SW 1271 (cell line): ENCODE results near the gene RTCA.
"Not testable (repeated sequence)": the region's sequence is repeated elsewhere in the genome, so short reads cannot be mapped to it uniquely, and the experiment has no call there.

Source experiments
- DNase-seq, 2 experiments: peaks; one replicate each; lab custom pipeline; 2025; lab: John Stamatoyannopoulos, UW

Gene RTCA

DNA sequence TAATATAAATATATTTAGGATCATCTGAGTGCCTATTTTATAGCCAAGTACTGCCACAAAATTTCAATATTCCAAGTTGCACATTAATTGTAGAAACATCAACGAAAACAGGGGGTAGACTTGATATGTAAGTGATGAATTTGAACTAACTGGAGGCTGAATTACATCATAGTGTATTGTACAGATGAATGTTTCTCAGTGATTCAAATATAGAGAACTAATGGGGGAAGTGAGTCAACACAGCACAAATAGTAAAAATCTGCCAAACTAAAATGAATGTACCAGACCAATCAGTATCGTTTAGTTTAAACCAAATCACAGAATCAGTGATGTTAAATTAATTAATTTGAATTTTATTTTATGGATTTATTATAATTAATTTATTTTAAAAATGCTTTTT lies 42.8 kb downstream of the RTCA start:
- DNase-seq, result no peak

DNA sequence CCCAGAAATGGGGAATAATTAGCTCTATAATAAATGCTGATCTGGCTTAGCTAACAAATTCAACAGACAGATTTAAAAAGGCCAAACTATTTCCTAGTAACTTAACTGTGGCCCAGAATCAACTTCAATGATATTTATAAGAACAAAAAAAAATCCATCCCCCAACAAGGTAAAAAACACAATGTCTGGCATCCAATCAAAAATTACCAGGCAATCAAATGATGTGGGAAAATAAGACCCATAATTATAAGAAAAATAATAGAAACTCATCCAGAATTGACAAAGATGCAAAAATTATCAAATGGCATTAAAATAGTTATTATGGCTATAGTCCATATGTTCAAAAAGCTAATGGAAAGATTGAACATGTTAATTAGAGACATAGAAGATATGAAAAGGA lies 43.8 kb downstream of the RTCA start:
- no peak for DNase-seq

DNA sequence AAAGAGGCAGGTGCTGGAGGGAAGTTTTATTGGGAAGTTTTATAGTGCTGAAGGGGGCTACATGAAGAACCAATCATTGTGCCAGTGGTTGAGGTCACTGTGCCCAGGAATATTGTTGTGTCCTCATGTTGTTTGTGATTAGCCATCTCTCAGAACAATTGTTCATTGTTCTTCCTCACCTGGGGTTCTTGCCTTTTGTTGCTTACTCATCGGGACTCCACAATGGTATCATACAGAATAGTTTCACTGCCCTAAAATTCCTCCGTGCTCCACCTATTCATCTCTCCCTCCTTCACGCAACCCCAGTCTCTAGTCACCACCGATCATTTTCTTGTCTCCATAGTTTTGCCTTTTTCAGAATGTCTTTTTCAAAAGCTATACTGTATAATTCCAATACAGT lies 47.4 kb downstream of the RTCA start:
- no peak for DNase-seq

DNA sequence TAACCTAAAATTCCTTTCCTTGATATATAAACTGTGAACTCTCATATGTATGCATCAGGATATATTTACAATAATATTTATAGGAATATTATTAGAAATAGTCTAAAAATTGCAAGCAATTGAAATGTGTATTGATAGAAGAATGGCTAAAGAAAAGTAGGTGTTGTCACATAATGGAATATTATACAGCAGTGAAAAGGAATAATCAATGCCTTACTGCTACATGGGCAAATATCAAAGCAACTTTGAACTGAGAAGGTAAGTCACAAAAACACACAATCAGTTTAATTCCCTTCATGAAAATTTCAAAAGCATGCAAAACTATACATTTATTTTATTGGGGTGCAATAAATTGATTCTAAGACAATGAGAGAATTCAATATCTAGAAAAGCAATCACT lies 50.6 kb downstream of the RTCA start:
- no peak for DNase-seq

DNA sequence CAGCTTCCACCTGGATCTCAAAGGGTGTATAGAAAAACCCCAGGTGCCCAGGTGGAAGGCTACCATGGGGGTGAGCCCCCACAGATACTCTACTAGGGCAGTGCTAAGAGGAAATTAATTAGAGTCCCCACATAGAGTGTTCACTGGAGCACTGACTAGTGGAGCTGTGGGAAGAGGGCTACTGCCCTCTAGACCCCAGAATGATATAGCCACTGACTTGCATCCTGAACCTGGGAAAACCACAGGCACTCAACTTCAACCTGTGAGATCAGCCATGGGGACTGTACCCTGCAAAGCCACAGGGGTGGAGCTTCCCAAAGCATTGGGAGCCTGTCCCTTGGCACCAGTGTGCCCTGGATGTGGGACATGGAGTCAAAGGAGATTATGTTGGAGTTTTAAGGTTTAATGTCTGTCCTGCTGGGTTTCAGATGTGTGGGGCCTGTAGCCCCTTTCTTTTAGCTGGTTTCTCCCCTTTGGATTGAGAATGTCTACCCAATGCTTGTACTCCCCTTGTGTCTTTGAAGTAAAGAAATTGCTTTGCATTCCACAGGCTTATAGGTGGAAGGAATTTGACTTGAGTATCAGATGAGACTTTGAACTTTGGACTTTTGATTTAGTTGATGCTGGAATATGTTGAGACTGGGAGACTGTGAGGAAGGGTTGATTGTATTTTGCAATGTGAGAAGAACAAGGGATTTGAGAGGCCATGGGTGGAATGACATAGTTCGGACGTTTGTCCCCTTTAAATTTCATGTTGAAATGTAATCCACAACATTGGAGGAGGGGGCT lies 54.5 kb downstream of the RTCA start:
- no peak for DNase-seq

DNA sequence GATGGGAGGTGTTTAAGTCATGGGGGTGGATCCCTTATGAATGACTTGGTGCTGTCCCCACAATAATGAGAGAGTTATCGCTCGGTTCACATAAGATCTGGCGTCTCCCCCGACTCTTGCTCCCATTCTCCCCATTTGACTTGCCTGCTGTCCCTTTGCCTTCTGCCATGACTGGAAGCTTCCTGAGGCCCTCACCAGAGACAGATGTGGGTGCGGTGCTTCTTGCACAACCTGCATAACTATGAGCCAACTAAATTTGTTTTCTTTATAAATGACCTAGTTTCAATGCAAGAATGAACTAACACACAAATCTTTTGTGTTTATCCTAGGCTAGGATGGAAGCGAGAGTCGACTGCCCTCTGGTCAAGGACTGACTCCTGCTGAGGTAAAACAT lies 55.1 kb downstream of the RTCA start:
- no peak for DNase-seq

DNA sequence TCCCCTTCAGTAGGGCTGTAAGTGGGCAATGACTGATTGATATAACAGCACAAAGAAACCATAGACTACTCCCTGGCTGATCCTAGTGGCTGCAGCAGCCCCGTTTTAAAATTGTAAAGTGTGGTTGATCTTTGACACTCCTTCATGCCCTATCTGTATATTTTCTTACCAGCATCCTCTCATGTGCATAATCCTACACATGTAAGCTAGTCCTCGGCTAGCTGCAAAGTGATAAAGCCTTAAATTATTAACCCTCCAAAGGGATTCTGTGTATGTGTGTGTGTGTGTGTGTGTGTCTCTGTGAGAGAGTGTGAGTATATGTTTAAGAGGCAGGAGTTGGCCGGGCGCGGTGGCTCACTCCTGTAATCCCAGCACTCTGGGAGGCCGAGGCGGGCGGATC lies 55.5 kb downstream of the RTCA start:
- DNase-seq, result no peak

DNA sequence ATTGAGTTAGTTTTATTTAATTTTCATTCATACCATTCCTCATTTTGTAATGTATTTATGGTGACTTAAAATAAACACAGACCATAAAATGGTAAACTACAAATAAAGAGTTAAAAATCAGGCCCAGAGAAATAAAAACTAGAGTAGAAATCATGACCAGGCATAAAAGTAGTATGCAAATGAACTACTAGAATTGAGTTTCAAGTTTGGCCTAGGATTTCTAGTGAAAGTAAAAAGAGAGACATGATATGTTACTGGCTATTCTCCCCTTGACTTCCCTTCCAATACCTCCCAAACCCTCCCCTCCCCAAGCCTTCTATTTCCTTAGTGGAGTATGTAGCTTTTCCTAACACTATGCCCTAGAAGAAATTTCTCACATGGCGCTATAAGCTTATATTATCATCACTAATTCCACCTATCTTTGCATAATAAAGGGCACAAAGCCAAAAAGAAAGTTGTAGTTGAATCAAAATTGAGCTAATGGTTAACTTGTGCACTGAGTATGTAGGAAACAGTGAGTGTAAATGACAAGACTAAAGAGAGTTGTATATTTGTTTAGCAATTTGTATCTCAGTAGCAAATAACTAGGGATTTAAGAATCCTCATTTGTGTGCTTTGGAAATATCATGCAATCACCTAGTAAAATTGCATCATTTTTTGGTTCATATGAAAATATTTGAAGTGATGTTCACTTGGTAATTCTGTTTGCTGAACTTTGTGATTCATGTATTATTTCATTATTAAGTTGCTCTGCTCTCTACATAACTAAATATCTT lies 56.6 kb downstream of the RTCA start:
- no peak for DNase-seq

DNA sequence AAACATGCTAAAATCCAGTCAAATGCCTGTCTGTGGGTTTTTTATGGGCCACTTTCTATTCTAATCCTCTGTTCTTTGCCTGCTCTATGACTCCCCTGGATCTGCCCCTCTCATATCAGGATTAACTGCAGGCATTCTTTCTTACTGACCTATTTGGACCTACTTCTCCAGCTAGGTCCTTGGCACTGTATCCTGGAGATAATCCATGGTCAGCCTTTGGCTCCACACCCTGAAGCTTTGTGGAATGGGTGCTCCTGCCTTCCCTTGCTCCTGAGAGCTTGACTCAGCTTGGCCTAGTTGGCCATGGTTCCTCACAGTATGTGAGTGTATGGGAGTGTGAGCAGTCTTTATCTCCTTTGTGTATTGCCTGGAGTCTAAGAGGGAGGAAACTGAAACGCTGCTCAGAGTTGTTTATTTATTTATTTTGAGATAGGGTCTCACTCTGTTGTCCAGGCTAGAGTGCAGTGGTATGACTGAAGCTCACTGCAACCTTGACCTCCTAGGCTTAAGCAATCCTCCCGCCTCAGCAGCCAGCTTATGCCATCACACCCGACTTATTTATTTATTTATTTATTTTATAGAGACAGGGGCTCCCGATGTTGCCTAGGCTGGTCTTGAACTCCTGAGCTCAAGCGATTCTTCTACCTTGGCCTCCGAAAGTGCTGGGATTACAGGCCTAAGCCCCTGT lies 57.5 kb downstream of the RTCA start:
- DNase-seq, result no peak

DNA sequence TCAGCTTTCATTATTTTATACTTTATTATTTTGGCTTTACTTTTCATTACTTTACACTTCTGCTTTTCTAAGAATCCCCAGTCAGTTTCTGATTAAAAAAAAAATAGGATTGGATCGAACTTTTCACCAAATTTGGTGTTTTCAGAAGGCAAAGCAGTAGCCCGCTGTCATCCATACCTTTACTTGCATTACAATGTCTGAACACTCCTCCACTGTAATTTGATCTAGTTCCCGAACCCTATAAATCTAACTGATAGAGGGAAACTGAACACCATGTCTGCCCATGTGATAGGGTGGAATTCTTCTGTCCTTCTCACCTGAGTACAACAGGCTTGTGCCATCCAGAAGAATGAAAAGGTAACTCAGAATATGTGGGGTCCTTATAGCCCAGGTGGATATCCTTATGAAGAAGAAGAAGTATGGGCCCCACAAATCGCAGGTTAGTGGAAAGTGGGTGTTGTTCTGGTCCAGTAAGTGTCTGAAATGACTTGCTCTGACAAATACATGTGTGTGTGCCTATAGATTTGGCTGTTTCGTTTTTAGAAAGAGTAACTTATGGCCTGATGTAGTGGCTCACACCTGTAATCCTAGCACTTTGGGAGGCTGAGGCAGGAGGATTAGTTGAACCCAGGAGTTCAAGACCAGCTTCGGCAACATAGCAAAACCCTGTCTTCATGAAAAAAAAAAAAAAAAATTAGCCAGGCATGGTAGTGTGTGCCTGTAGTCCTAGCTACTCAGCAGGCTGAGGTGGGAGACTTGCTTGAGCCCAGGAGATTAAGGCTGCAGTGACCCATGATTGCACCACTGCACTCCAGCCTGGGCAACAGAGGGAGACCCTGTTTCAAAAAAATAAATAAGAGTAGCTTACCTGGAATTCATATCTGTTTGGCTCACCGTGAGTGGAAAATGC lies 59.7 kb downstream of the RTCA start:
- no peak for DNase-seq

DNA sequence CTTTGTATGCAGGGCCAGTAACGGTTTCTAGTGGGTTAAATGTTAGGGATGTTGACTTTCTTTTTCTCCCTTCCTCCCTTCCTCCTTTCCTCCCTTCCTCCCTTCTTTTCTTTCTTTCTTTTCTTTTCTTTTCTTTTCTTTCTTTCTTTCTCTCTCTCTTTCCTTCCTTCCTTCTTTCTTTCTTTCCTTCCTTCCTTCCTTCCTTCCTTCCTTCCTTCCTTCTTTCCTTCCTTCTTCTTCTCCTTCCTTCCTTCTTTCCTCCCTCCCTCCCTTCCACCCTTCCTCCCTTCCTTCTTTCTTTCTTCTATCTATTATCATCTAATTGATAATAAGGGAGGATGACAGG lies 60.3 kb downstream of the RTCA start:
- not testable (repeated sequence) for DNase-seq

DNA sequence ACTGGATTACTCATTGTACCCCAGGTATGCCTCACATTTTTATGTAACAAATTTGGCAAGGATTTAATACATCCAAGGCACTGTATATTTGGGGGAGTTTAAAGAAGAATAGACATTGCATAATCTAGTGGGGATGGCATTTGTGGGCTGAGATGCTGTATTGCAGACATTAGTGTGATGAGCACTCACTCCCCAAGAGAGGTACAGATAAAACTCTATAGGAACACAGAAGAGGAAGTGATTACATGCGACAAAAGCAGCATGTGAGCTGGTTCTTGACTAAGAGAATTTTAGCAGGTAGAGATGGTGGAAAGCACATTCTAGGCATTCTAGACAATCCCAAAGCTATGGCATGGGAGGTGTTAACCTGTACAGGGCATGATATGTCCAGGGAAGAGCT lies 62.1 kb downstream of the RTCA start:
- DNase-seq, result no peak

DNA sequence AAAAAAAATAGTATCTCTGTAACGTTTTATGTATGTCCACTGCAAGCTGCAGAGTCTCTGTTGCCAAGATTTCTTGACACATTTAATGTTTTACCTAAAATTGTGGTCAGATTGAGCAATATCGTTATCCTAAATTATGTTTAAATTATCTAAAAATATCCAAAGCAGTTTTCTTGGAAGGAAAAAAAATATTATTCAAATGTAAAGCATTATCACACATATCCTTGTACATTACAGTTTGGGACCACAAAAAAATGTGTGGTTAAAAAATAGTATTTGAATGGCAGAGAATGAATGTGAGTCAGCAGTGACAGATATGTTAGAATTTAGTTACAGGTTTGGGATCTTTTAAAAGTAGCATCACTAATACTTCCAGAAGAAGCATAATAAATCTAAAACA lies 65.1 kb downstream of the RTCA start:
- DNase-seq, result not testable (repeated sequence)

DNA sequence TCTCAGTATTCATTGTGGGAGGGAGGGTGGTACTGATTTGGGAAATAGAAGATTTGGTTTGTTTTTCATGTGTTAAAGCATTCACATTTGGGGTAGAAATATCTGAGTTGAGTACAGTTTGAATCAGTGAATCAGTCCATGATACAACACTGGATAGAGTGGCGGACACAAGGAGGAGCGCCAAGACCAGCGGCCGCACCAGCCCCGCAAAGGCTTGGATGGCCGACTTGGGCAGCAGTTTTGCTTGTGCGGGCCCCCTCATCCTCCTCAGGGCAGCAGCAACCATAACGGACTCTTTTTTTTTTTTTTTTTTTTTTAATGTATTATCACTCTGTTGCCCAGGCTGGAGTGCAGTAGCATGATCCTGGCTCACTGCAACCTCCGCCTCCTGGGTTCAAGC lies 66.3 kb downstream of the RTCA start:
- DNase-seq, result no peak

DNA sequence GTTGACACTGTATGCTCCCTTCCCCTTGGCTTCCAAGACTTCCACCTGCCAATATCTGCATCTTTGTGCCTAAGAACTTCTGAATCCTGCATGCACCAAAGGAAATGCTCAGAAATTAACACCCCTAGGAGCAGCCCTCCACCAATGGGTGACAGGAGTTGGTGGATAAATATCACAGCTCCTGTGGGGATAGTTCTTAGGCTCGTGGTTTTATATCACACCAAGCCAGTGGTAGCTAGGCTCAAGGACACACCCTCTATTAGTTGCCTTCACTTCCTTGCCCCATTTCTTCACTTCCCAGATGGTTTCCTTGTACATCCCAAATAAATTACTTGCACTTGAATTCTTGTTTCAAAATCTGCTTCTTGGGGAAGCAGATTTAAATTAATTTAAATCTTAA lies 69.4 kb downstream of the RTCA start:
- no peak for DNase-seq

DNA sequence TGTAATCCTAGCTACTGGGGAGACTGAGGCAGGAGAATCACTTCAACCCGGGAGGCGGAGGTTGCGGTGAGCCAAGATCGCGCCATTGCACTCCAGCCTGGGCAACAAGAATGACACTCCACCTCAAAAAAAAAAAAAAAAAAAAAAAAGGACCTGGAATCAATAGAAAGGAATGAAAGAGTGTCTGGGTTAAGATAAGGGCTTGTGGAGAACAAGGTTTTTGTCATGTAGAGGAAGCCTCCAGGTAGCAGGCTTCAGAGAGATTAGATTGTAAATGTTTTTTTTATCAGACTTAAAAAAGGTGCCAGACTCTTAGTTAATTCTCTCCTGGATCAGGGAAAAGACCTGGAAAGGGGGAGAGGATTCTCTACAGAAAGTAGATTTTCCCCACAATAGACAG lies 71.9 kb downstream of the RTCA start:
- DNase-seq, result not testable (repeated sequence)

DNA sequence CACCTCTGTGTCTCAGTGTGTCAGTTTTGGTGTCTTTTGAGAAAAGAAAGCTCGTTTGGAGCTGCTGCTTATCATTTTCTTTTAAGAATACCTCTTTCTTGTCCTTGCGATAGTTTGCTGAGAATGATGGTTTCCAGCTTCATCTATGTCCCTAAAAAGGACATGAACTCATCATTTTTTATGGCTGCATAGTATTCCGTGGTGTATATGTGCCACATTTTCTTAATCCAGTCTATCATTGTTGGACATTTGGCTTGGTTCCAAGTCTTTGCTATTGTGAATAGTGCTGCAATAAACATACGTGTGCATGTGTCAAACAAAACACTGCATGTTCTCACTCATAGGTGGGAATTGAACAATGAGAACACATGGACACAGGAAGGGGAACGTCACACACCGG lies 73.7 kb downstream of the RTCA start:
- DNase-seq, result not testable (repeated sequence)

DNA sequence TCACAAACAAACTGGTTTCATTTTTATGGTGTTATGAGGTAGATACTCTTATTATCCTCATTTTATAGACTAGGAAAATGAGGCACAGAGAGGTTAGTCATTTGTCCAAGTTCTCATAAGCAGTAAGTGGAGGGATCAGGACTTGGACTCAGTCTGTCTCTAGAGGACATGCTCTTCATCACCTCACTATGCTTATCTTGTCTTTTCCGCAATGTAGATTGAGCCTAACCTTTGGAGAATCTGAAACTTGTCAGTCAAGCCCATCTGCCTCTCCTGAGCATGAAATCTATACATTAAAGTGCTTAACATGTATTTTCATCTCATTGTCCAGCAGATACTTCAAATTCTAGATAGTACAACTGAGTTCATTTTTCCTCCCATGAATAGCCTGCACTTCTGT lies 74.5 kb downstream of the RTCA start:
- DNase-seq, result no peak

DNA sequence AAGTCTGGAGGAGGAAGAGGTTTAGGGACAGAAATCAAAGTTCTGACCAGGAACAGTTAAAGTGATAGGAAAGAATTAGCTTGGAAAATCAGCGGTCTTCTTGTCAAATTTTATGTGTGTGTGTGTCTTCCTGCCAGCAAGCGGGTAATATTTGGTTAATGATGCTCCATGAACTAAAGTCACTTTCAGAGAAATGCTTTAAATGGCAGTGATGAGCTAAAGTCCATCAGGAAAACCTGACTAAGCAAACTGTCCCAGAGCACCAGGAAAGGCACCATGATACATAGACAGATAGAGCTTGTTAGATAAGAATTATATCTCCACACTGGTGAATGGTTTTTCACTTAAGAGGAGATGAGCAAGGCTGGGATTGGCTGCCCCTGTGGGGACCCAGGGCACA lies 76.3 kb downstream of the RTCA start:
- DNase-seq, result no peak
